Activated CD8-positive, alpha-beta T cell treated with anti-CD3 and anti-CD28 coated beads for 36 hours (primary cell): Measurements from ENCODE around the gene PRTN3. TPM values are rescaled to one million over a fixed set of nuclear protein-coding genes. Genes with fewer than 3 reads are reported as not detected.

Experiments used
- ATAC-seq: fragments of 200-7000 bp; cut with Tn5 transposase; one replicate; pipeline ENCODE4 v1.10.0; 2021; ENCODE audit warnings: mild to moderate bottlenecking, moderate library complexity
- CTCF ChIA-PET: fragments of 350-600 bp; sonication (Branson Sonifier 250); formaldehyde crosslinking; loops from one replicate; lab custom pipeline; 2021; ENCODE audit warnings: antibody characterized with exemption; lab: Charles Lee
- POLR2A ChIA-PET: fragments of 350-600 bp; sonication (Branson Sonifier 250); formaldehyde crosslinking; loops from one replicate; lab custom pipeline; 2021; ENCODE audit warnings: antibody characterized with exemption; lab: Charles Lee
- DNase-seq: peaks from one replicate; pipeline ENCODE4 v3.0.0-alpha.2; 2020
- H3K27ac Mint-ChIP-seq: one replicate; pipeline ENCODE4 v1.8.0; 2021; ENCODE audit warnings: mild to moderate bottlenecking, mixed read lengths
- H3K27me3 Mint-ChIP-seq: one replicate; pipeline ENCODE4 v1.8.0; 2021; ENCODE audit warnings: mixed read lengths
- H3K36me3 Mint-ChIP-seq: one replicate; pipeline ENCODE4 v1.8.0; 2021; ENCODE audit warnings: low read depth, mixed read lengths
- H3K4me1 Mint-ChIP-seq: one replicate; pipeline ENCODE4 v1.8.0; 2021; ENCODE audit warnings: low read depth, mixed read lengths
- H3K4me3 Mint-ChIP-seq: one replicate; pipeline ENCODE4 v1.8.0; 2021; ENCODE audit warnings: mild to moderate bottlenecking, moderate library complexity, mixed read lengths
- H3K9me3 Mint-ChIP-seq: one replicate; pipeline ENCODE4 v1.8.0; 2021; ENCODE audit warnings: mixed read lengths
- intact Hi-C: fragments of 100-400 bp; cut with micrococcal nuclease; formaldehyde crosslinking; loops from one replicate; pipeline ENCODE4 v1.10.0; 2022
- total RNA-seq, 2 experiments: library from RNA; stranded (reverse); gene quantifications; one replicate each; pipeline ENCODE4 v1.2.3, GENCODE V29; 2021
- TF ChIP-seq, protein P1 (sequence below): fragments of 200-600 bp; IDR thresholded peaks from one replicate; pipeline ENCODE4 v1.8.0; 2022; ENCODE audit warnings: antibody characterized with exemption, mild to moderate bottlenecking

PRTN3 gene
- total RNA-seq, 2 experiments from 2014 or later = not detected

DNA sequence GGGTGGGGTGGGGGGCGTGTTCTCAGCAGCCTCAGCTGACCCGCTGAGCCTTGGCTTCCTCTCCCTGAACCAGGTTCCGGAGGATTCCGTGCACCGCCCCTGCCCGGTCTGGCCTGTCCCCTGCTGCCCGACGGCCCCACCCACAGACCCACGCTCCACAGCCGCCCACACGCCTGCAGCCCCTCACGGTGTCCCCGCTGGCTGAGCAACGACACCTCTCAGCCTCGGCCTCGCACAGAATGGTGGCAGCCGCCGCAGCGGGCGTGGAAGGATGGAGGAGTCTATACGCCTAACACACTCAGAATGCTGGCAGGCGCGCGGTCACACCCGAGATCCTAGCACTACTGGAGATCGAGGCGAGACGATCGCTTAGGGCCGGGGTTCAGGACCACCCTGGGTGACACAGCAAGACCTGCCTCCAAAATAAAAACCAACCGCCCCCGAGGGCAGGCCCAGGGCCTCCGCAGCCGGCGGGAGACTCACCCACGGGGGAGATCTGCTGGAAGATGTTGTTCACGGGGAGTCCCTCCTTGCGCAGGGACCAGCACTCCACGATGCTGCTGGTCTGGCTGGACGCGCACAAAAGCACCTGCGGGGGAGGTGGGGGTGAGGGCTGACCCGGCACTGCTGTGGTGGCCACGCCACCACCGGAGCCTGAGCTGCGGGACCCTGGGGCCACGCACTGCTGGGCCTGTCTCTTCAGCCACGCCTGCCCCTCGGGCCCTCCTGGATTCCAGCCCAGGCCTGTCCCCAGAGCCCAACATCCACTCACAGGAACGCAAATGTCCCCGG lies 43.8 kb downstream of the PRTN3 start:
- peaks cover 2% of the 10 kb centered on the region for H3K36me3 Mint-ChIP-seq
- POLR2A ChIA-PET = no interaction called here

DNA sequence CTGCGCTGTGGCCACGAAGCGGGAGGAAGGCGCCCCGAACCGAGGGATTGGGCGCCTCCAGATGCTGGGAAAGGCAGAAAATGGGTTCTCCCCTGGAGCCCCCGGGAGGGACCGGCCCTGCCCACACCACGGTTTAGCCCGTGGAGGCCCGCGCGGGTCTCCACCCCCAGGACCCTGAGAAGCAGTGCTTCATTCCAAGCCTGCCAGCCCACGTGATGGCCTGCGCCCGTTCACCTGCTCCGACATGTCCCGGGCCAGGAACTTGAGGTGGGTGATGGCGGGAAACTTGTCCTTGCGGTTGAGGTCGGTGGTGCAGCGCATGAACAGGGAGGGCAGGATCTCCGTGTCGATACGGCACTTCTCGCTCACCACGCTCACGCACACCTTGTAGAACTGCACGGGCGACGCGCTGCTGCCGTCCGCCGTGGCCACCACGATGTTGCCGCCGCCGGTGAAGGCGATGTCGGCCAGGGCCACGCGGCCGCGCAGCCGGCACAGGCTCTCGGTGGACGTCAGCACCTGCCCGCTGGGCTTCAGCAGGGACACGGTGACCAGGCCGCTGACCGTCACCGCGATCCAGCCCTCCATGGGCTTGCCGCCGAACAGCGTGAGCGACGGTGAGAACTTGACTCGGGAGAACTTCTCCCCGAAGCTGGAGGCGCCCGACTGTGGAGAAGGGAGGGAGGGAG lies 44.9 kb downstream of the PRTN3 start:
- ChIA-PET CTCF (no interaction called here), POLR2A (no interaction called here)
- ATAC-seq (no peak), DNase-seq (no peak)
- H3K27ac Mint-ChIP-seq = no peak overlapping the region
- H3K4me1 Mint-ChIP-seq = peaks cover 4% of the 10 kb centered on the region
- H3K9me3 Mint-ChIP-seq = no peaks in the 10 kb centered on the region
- H3K36me3 Mint-ChIP-seq = peaks cover 2% of the 10 kb centered on the region
- no peaks in the 10 kb centered on the region for H3K27me3 Mint-ChIP-seq
- H3K4me3 Mint-ChIP-seq = no peak overlapping the region
- TF ChIP-seq, protein P1, sequence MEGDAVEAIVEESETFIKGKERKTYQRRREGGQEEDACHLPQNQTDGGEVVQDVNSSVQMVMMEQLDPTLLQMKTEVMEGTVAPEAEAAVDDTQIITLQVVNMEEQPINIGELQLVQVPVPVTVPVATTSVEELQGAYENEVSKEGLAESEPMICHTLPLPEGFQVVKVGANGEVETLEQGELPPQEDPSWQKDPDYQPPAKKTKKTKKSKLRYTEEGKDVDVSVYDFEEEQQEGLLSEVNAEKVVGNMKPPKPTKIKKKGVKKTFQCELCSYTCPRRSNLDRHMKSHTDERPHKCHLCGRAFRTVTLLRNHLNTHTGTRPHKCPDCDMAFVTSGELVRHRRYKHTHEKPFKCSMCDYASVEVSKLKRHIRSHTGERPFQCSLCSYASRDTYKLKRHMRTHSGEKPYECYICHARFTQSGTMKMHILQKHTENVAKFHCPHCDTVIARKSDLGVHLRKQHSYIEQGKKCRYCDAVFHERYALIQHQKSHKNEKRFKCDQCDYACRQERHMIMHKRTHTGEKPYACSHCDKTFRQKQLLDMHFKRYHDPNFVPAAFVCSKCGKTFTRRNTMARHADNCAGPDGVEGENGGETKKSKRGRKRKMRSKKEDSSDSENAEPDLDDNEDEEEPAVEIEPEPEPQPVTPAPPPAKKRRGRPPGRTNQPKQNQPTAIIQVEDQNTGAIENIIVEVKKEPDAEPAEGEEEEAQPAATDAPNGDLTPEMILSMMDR = no peak
- intact Hi-C loops = no loop called here

More for the DNA sequence above, 43.8 kb downstream of the PRTN3 start:
- TF ChIP-seq, protein P1 = no peak
- H3K27ac Mint-ChIP-seq = no peak overlapping the region
- CTCF ChIA-PET = no interaction called here
- no peaks in the 10 kb centered on the region for H3K9me3 Mint-ChIP-seq
- H3K4me3 Mint-ChIP-seq = no peak overlapping the region
- intact Hi-C loops = no loop called here
- DNase-seq (no peak), ATAC-seq (no peak)
- peaks cover 4% of the 10 kb centered on the region for H3K4me1 Mint-ChIP-seq
- H3K27me3 Mint-ChIP-seq = no peaks in the 10 kb centered on the region

DNA sequence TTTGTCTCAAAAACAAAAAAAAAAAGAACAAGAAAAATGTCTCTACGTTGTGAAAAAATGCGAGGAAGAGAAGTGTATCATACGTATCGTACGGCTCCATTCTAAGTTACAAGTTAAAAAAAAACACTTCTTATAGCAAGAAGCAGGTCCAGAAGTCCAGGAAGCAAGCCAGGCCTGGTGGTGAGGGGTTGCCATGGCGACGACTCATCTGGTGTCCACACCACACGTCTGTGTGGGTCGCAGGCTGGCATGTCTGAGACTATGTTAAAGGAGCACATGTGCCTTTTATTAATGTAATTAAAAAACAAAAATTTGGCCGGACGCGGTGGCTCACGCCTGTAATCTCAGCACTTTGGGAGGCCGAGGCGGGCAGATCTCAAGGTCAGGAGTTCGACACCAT lies 46.3 kb downstream of the PRTN3 start:
- no peaks in the 10 kb centered on the region for H3K9me3 Mint-ChIP-seq
- H3K36me3 Mint-ChIP-seq = no peaks in the 10 kb centered on the region
- TF ChIP-seq, protein P1 = no peak
- POLR2A ChIA-PET = no interaction called here
- intact Hi-C loops = no loop called here
- ATAC-seq = no peak
- H3K4me3 Mint-ChIP-seq = no peak overlapping the region
- CTCF ChIA-PET = no interaction called here
- H3K4me1 Mint-ChIP-seq = peaks cover 7% of the 10 kb centered on the region
- DNase-seq = peak; percentile 34
- no peaks in the 10 kb centered on the region for H3K27me3 Mint-ChIP-seq
- H3K27ac Mint-ChIP-seq = no peak overlapping the region

DNA sequence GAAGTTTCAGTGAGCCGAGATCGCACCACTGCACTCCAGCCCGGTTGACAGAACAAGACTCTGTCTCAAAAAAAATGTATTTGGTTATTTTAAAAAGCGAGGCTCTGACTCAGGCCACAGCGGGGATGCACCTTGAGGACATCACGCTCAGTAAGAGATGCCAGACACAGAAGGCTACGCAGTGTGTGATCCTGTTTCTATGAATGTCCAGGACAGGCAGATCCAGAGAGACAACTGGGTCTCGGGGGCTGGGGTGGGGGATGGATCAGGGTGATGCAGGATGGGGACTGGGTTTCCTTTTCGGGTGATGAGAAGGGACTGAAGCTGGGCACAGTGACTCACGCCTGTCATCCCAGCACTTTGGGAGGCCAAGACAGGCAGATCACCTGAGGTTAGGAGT lies 46.8 kb downstream of the PRTN3 start:
- POLR2A ChIA-PET = no interaction called here
- ATAC-seq = no peak
- DNase-seq = no peak
- CTCF ChIA-PET = no interaction called here
- intact Hi-C loops = no loop called here
- Mint-ChIP-seq H3K4me3 (no peak overlapping the region), H3K27ac (peak overlapping the region; percentile 42), H3K36me3 (no peaks in the 10 kb centered on the region), H3K4me1 (peaks cover 10% of the 10 kb centered on the region), H3K27me3 (no peaks in the 10 kb centered on the region), H3K9me3 (no peaks in the 10 kb centered on the region)
- TF ChIP-seq, protein P1 = no peak
